Measurements from ENCODE around the gene TMEM107.

TMEM107 gene

DNA sequence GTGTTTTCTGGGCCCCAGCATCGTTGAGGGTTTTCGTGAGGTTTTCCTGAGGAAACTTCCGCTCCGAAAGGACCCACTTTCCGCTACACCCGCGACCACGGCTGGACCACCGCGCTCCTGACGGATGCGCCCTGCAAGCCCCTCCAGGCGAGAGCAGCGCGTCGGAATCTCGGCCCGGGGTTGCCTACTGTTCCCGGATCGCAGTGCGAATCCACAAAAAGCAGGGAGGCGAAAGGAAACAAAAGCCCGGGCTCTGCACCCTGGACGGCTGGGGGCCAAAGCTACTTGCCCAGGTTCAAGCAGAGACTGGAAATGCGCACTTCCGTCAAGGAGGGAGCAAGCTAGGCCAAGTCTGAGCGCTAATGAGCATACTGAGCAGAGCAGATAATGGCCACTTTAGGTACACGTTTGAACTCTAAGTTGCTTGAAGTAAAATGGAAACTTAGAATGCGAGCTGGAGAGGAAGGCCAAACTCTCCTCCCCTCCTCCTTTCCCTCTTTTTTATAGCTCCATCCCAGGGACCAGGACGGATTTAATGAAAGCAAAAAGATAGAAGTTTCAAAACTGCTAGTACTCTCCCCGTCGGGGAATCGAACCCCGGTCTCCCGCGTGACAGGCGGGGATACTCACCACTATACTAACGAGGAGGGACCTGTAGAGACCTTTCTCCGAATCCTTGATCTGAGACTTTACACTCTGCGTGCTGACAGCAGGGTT lies 45.6 kb upstream of the TMEM107 start (continued):
- TF ChIP-seq ZNF677 (tag by site-specific recombination; IDR thresholded peaks at IDR 0.05): no peak; the same call in 1 of the 2 replicates
- TF ChIP-seq ZNF138 (tag by site-specific recombination; IDR thresholded peaks at IDR 0.05; ENCODE audit: borderline replicate concordance): no peak
- no peak for TF ChIP-seq GLI4 (tag by site-specific recombination; IDR thresholded peaks at IDR 0.05)
- peak; percentile 71 for TF ChIP-seq IKZF3 (tag by site-specific recombination; IDR thresholded peaks at IDR 0.05)
- no peak for TF ChIP-seq ZNF514 (tag by site-specific recombination; IDR thresholded peaks at IDR 0.05)
- TF ChIP-seq ZNF114 (tag by site-specific recombination; IDR thresholded peaks at IDR 0.05): no peak
- peak; percentile 38 for TF ChIP-seq KLF10 (tag by site-specific recombination; IDR thresholded peaks at IDR 0.05)
- peak; percentile 78 for TF ChIP-seq ZFP69B (tag by site-specific recombination; IDR thresholded peaks at IDR 0.05)
- peak; percentile 59; the same call in 1 of the 2 replicates for TF ChIP-seq KLF8 (tag by site-specific recombination; IDR thresholded peaks at IDR 0.05)
- TF ChIP-seq ZNF530 (tag by site-specific recombination; IDR thresholded peaks at IDR 0.05; ENCODE audit: low read depth): no peak
- TF ChIP-seq EGR2 (tag by site-specific recombination; IDR thresholded peaks at IDR 0.05; ENCODE audit: low read depth): 0 out of 2 replicates have a peak, but pooled peaks have one; percentile 7
- no peak for TF ChIP-seq ZNF248 (tag by site-specific recombination; IDR thresholded peaks at IDR 0.05)
- TF ChIP-seq, protein P1, sequence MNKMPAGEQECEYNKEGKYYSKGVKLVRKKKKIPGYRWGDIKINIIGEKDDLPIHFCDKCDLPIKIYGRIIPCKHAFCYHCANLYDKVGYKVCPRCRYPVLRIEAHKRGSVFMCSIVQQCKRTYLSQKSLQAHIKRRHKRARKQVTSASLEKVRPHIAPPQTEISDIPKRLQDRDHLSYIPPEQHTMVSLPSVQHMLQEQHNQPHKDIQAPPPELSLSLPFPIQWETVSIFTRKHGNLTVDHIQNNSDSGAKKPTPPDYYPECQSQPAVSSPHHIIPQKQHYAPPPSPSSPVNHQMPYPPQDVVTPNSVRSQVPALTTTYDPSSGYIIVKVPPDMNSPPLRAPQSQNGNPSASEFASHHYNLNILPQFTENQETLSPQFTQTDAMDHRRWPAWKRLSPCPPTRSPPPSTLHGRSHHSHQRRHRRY (tag by site-specific recombination; IDR thresholded peaks at IDR 0.05): no peak
- no peak for TF ChIP-seq ZNF416 (tag by site-specific recombination; IDR thresholded peaks at IDR 0.05)
- TF ChIP-seq ZNF221 (tag by site-specific recombination; IDR thresholded peaks at IDR 0.05; ENCODE audit: borderline replicate concordance): no peak
- TF ChIP-seq ZNF658 (tag by site-specific recombination; IDR thresholded peaks at IDR 0.05): no peak
- no peak for TF ChIP-seq ZNF223 (tag by site-specific recombination; IDR thresholded peaks at IDR 0.05)
- TF ChIP-seq, protein P2, sequence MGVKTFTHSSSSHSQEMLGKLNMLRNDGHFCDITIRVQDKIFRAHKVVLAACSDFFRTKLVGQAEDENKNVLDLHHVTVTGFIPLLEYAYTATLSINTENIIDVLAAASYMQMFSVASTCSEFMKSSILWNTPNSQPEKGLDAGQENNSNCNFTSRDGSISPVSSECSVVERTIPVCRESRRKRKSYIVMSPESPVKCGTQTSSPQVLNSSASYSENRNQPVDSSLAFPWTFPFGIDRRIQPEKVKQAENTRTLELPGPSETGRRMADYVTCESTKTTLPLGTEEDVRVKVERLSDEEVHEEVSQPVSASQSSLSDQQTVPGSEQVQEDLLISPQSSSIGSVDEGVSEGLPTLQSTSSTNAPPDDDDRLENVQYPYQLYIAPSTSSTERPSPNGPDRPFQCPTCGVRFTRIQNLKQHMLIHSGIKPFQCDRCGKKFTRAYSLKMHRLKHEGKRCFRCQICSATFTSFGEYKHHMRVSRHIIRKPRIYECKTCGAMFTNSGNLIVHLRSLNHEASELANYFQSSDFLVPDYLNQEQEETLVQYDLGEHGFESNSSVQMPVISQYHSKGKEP (tag by site-specific recombination; IDR thresholded peaks at IDR 0.05): peak; percentile 85
- TF ChIP-seq ZNF571 (tag by site-specific recombination; IDR thresholded peaks at IDR 0.05): no peak
- TF ChIP-seq, protein P3, sequence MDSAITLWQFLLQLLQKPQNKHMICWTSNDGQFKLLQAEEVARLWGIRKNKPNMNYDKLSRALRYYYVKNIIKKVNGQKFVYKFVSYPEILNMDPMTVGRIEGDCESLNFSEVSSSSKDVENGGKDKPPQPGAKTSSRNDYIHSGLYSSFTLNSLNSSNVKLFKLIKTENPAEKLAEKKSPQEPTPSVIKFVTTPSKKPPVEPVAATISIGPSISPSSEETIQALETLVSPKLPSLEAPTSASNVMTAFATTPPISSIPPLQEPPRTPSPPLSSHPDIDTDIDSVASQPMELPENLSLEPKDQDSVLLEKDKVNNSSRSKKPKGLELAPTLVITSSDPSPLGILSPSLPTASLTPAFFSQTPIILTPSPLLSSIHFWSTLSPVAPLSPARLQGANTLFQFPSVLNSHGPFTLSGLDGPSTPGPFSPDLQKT (IDR thresholded peaks at IDR 0.05; ENCODE audit: borderline replicate concordance, low read depth, low read length): no peak
- no peak for TF ChIP-seq ZBTB8A (tag by site-specific recombination; IDR thresholded peaks at IDR 0.05)
- peak; percentile 84 for TF ChIP-seq PRDM1 (tag by site-specific recombination; IDR thresholded peaks at IDR 0.05)
- TF ChIP-seq, protein P4, sequence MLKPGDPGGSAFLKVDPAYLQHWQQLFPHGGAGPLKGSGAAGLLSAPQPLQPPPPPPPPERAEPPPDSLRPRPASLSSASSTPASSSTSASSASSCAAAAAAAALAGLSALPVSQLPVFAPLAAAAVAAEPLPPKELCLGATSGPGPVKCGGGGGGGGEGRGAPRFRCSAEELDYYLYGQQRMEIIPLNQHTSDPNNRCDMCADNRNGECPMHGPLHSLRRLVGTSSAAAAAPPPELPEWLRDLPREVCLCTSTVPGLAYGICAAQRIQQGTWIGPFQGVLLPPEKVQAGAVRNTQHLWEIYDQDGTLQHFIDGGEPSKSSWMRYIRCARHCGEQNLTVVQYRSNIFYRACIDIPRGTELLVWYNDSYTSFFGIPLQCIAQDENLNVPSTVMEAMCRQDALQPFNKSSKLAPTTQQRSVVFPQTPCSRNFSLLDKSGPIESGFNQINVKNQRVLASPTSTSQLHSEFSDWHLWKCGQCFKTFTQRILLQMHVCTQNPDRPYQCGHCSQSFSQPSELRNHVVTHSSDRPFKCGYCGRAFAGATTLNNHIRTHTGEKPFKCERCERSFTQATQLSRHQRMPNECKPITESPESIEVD (tag by site-specific recombination; IDR thresholded peaks at IDR 0.05): peak; percentile 34; the same call in 1 of the 2 replicates
- TF ChIP-seq, protein P5, sequence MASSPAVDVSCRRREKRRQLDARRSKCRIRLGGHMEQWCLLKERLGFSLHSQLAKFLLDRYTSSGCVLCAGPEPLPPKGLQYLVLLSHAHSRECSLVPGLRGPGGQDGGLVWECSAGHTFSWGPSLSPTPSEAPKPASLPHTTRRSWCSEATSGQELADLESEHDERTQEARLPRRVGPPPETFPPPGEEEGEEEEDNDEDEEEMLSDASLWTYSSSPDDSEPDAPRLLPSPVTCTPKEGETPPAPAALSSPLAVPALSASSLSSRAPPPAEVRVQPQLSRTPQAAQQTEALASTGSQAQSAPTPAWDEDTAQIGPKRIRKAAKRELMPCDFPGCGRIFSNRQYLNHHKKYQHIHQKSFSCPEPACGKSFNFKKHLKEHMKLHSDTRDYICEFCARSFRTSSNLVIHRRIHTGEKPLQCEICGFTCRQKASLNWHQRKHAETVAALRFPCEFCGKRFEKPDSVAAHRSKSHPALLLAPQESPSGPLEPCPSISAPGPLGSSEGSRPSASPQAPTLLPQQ (tag by site-specific recombination; IDR thresholded peaks at IDR 0.05): no peak
- no peak for TF ChIP-seq ZNF311 (tag by site-specific recombination; IDR thresholded peaks at IDR 0.05; ENCODE audit: borderline replicate concordance)
- TF ChIP-seq RBAK (tag by site-specific recombination; IDR thresholded peaks at IDR 0.05): no peak
- 0 out of 2 replicates have a peak, but pooled peaks have one; percentile 58 for TF ChIP-seq SALL2 (tag by site-specific recombination; IDR thresholded peaks at IDR 0.05; ENCODE audit: borderline replicate concordance)
- TF ChIP-seq ZNF544 (tag by site-specific recombination; IDR thresholded peaks at IDR 0.05): no peak
- peak; percentile 32 for TF ChIP-seq ZNF76 (tag by site-specific recombination; IDR thresholded peaks at IDR 0.05; ENCODE audit: borderline replicate concordance, low read depth)
- TF ChIP-seq, protein P6, sequence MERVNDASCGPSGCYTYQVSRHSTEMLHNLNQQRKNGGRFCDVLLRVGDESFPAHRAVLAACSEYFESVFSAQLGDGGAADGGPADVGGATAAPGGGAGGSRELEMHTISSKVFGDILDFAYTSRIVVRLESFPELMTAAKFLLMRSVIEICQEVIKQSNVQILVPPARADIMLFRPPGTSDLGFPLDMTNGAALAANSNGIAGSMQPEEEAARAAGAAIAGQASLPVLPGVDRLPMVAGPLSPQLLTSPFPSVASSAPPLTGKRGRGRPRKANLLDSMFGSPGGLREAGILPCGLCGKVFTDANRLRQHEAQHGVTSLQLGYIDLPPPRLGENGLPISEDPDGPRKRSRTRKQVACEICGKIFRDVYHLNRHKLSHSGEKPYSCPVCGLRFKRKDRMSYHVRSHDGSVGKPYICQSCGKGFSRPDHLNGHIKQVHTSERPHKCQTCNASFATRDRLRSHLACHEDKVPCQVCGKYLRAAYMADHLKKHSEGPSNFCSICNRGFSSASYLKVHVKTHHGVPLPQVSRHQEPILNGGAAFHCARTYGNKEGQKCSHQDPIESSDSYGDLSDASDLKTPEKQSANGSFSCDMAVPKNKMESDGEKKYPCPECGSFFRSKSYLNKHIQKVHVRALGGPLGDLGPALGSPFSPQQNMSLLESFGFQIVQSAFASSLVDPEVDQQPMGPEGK (tag by site-specific recombination; IDR thresholded peaks at IDR 0.05): peak; percentile 82
- TF ChIP-seq ZFHX2 (tag by site-specific recombination; conservative IDR thresholded peaks at IDR 0.05): no peak
- no peak for TF ChIP-seq ZNF555 (tag by site-specific recombination; conservative IDR thresholded peaks at IDR 0.05)
